Measurements from ENCODE around the gene PRR12. TPM values are rescaled to one million over a fixed set of nuclear protein-coding genes. Genes with fewer than 3 reads are reported as not detected.

PRR12 gene
- total and polyA plus RNA-seq, 9 of the 15 experiments (the other 6 are each of a cell fraction or from before 2014, with no cell fraction given), result 0.01 to 21.1 (median 0.98) TPM

- TF ChIP-seq ZNF696 (CRISPR knock-in tag; conservative IDR thresholded peaks at IDR 0.05) (no peak), ZEB2 (IDR thresholded peaks at IDR 0.05) (no peak), ZFPM2 (CRISPR knock-in tag; IDR thresholded peaks at IDR 0.05) (no peak), HIVEP1 (CRISPR knock-in tag; IDR thresholded peaks at IDR 0.05) (no peak), ZKSCAN1 (IDR thresholded peaks at IDR 0.05; ENCODE audit: low read depth, low read length) (no peak), RBM39 (optimal IDR thresholded peaks at IDR 0.05; ENCODE audit: low read depth, low read length) (no peak), HCFC1 (IDR thresholded peaks at IDR 0.05; ENCODE audit: low read depth, low read length) (no peak), CREB5 (CRISPR knock-in tag; IDR thresholded peaks at IDR 0.05) (no peak), ID3 (CRISPR knock-in tag; IDR thresholded peaks at IDR 0.05) (no peak), ID3 (tag; IDR thresholded peaks at IDR 0.05) (no peak), MYBL2 (IDR thresholded peaks at IDR 0.05; ENCODE audit: low read depth) (no peak), MYBL2 (CRISPR knock-in tag; IDR thresholded peaks at IDR 0.05; ENCODE audit: borderline replicate concordance) (no peak), CREB1 (IDR thresholded peaks at IDR 0.05) (no peak; the same call in 1 of the 2 replicates), CREB1 (CRISPR knock-in tag; IDR thresholded peaks at IDR 0.05) (no peak), EP400 (IDR thresholded peaks at IDR 0.05) (no peak), EP300 (IDR thresholded peaks at IDR 0.05; ENCODE audit: low read length) (no peak), MYC (IDR thresholded peaks at IDR 0.05; ENCODE audit: low read depth, low read length) (no peak), MYC (CRISPR knock-in tag; IDR thresholded peaks at IDR 0.05; ENCODE audit: borderline replicate concordance, low read depth) (no peak), AFF4 (CRISPR knock-in tag; IDR thresholded peaks at IDR 0.05) (no peak), PHB2 (IDR thresholded peaks at IDR 0.05; ENCODE audit: low read depth) (peak; percentile 28; the same call in 1 of the 2 replicates), ZNF174 (CRISPR knock-in tag; IDR thresholded peaks at IDR 0.05) (no peak), ZNF232 (CRISPR knock-in tag; IDR thresholded peaks at IDR 0.05) (no peak)
Measured at GRCh38 chr19:49593233-49594113, 2.5 kb downstream of the PRR12 start (continued).

Data from K562 (cell line).